ENCODE measurements around the gene MAP6D1. TPM values are rescaled to one million over a fixed set of nuclear protein-coding genes. Genes with fewer than 3 reads are reported as not detected.

MAP6D1 gene
- polyA plus RNA-seq, 1 donor from 2014 or later = 3.1 TPM

- Histone ChIP-seq H3K4me3 (ENCODE audit: low read length) (no peak overlapping the region), H3K79me2 (replicated peaks; ENCODE audit: insufficient read depth, low read length) (no peaks in the 10 kb centered on the region), H3K36me3 (ENCODE audit: insufficient read depth, low read length) (no peaks in the 10 kb centered on the region), H3K27ac (ENCODE audit: low read length) (no peak overlapping the region), H2AFZ (ENCODE audit: low read depth, low read length) (no peak overlapping the region), H3K9ac (ENCODE audit: low read length) (no peak overlapping the region), H3K9me2 (ENCODE audit: insufficient read depth, low read length) (no peaks in the 10 kb centered on the region), H3F3A (ENCODE audit: insufficient read depth, low read length, poor library complexity, severe bottlenecking) (no peaks in the 10 kb centered on the region), H3K4me2 (ENCODE audit: low read length) (no peak overlapping the region), H3K27me3 (ENCODE audit: insufficient read depth, low read depth, low read length) (no peaks in the 10 kb centered on the region), H3K9me3 (ENCODE audit: low read length) (no peaks in the 10 kb centered on the region), H4K20me1 (ENCODE audit: insufficient read depth) (no peaks in the 10 kb centered on the region)
- TF ChIP-seq POLR2AphosphoS5 (IDR thresholded peaks at IDR 0.05) = no peak
- TF ChIP-seq REST (IDR thresholded peaks at IDR 0.05; ENCODE audit: borderline replicate concordance) = no peak
- no peak for TF ChIP-seq SMC3 (conservative IDR thresholded peaks at IDR 0.05; ENCODE audit: poor library complexity)
- TF ChIP-seq TAF1 (IDR thresholded peaks at IDR 0.05; ENCODE audit: low read depth) = no peak
- no peak for TF ChIP-seq EZH2 (IDR thresholded peaks at IDR 0.05; ENCODE audit: borderline replicate concordance, insufficient read depth, low read length, poor library complexity, severe bottlenecking)
- no peak for TF ChIP-seq MXI1 (conservative IDR thresholded peaks at IDR 0.05; ENCODE audit: poor library complexity, severe bottlenecking)
- TF ChIP-seq RAD21 (conservative IDR thresholded peaks at IDR 0.05) = no peak
- no peak for TF ChIP-seq EP300 (conservative IDR thresholded peaks at IDR 0.05; ENCODE audit: poor library complexity, severe bottlenecking)
- TF ChIP-seq CTCF (IDR thresholded peaks at IDR 0.05; ENCODE audit: poor library complexity, severe bottlenecking) = no peak
Measured at GRCh38 chr3:183818041-183818620, 7.2 kb downstream of the MAP6D1 start.

GRCh38 chr3:183817639-183818038, 7.7 kb downstream of the MAP6D1 start:
- H3K9ac ChIP-seq (ENCODE audit: low read length) = no peak overlapping the region
- no peaks in the 10 kb centered on the region for H3K79me2 ChIP-seq (replicated peaks; ENCODE audit: insufficient read depth, low read length)
- H3K9me3 ChIP-seq (ENCODE audit: low read length) = no peaks in the 10 kb centered on the region
- no peak overlapping the region for H3K4me2 ChIP-seq (ENCODE audit: low read length)
- H4K20me1 ChIP-seq (ENCODE audit: insufficient read depth) = no peaks in the 10 kb centered on the region
- H3K27ac ChIP-seq (ENCODE audit: low read length) = no peak overlapping the region
- H3K4me3 ChIP-seq (ENCODE audit: low read length) = no peak overlapping the region
- H3K36me3 ChIP-seq (ENCODE audit: insufficient read depth, low read length) = no peaks in the 10 kb centered on the region
- H3F3A ChIP-seq (ENCODE audit: insufficient read depth, low read length, poor library complexity, severe bottlenecking) = no peaks in the 10 kb centered on the region
- TF ChIP-seq SMC3 (conservative IDR thresholded peaks at IDR 0.05; ENCODE audit: poor library complexity) = no peak
- no peak for TF ChIP-seq MXI1 (conservative IDR thresholded peaks at IDR 0.05; ENCODE audit: poor library complexity, severe bottlenecking)
- TF ChIP-seq POLR2AphosphoS5 (IDR thresholded peaks at IDR 0.05) = no peak
- TF ChIP-seq TAF1 (IDR thresholded peaks at IDR 0.05; ENCODE audit: low read depth) = no peak
- no peak for TF ChIP-seq EP300 (conservative IDR thresholded peaks at IDR 0.05; ENCODE audit: poor library complexity, severe bottlenecking)
- TF ChIP-seq CTCF (IDR thresholded peaks at IDR 0.05; ENCODE audit: poor library complexity, severe bottlenecking) = no peak
- TF ChIP-seq RAD21 (conservative IDR thresholded peaks at IDR 0.05) = no peak
- no peak for TF ChIP-seq EZH2 (IDR thresholded peaks at IDR 0.05; ENCODE audit: borderline replicate concordance, insufficient read depth, low read length, poor library complexity, severe bottlenecking)
- TF ChIP-seq REST (IDR thresholded peaks at IDR 0.05; ENCODE audit: borderline replicate concordance) = no peak
- no peak overlapping the region for H2AFZ ChIP-seq (ENCODE audit: low read depth, low read length)
- no peaks in the 10 kb centered on the region for H3K9me2 ChIP-seq (ENCODE audit: insufficient read depth, low read length)
- H3K27me3 ChIP-seq (ENCODE audit: insufficient read depth, low read depth, low read length) = no peaks in the 10 kb centered on the region

Measured in neural cell (in vitro differentiated cells).